GM21619 (cell line): ENCODE measurements around the gene IQSEC1.

Source experiments
- ATAC-seq: cut with Tn5 transposase; IDR thresholded peaks from one replicate; pipeline ENCODE4 v1.9.1; 2021; ENCODE audit not compliant: unreplicated experiment

IQSEC1 gene

DNA sequence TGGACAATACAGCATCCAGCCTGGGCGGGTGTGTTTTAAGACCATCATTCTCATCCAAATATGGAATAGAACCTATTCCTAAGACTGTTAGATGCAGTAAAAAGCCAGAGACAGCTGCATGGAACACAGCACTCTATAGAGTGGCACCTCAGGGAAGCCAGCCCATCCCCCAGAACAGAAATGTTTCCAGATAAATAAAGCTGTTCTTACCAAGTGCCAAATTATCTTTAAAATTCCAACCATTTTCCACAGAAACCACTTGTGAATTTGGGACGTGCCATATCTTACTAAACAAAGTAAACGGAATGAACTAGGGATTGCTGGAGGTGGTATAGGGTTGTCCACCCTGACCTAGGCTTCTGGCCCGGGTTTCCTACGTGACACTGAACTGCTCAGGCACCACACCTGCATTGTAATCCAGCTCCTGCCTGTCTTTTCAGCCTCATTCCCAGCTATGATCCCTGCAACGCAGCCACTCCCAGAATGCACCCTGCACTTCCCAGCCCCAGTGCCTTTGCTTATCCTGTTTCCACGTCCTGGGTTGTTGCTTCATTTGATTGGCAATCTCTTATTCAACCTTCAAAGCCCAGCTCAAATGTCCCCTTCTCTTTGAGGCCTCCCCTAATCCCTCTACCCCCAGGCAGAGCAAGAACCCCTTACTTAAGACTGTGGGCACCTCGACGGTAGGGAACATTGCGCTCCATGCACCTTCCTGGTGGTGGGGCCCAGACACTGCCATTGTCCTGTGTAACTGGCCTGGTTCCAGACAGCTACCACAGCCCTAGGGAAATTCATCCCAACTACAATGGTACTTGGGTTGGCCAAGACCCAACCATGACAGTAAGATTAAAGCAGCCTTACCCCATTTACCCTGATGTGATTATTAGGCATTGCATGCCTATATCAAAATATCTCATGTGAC, 100.2 kb downstream of the IQSEC1 start:
- ATAC-seq: no peak

DNA sequence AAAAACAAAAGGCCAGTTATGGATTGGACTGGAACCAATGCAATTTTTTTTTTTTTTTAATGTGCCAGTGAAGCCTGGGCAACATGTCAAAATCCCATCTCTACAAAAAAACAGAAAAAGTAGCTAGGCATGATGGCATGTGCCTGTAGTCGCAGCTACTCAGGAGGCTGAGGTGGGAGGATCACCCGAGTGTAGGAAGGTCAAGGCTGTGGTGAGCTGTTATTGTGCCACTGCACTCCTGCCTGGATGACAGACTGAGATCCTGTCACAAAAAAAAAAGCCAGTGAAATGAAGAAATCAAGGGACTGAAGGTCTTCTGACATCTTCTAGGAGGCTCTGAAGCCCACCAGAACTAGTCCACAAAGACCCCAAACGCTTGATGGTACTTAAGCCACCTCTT, 101.2 kb downstream of the IQSEC1 start:
- ATAC-seq: no peak

DNA sequence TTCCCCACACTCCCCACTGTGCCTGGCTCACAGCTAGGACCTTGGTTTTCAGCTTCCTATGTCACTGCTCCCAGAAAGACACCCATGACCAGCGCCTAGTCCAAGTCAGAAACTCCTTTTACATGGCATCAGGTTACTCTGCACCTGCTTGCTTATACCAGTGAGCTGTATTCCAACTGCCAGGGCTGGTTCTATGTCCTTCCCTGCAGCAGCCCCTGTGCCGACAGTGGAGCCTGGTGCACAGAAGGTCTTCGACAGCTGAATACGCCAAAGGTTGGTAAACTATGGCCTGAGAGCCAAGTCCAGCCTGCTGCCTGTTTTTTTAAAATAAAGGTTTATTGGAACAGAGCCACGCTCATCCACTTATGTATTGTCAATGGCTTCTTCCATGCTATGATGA, 102.5 kb downstream of the IQSEC1 start:
- ATAC-seq: no peak

DNA sequence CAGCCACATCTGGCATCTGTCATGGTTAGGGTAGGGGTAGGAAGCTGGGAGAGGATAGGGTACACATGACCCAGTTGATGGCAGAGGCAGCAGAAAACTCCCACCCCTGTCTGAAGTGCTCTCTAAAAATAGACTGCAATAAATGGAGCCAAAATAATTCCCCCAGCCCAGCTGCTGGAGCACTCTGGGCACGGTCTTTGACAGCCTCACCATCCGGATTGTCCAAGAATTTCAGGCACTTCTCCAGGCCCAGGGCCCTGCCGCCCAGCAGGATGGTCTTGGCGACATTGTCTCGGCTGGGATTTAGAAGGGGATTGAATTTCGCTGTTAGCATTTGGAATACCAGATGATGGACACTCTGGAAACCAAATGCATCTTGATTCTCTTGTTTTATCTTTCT, 103.7 kb downstream of the IQSEC1 start:
- ATAC-seq: no peak

DNA sequence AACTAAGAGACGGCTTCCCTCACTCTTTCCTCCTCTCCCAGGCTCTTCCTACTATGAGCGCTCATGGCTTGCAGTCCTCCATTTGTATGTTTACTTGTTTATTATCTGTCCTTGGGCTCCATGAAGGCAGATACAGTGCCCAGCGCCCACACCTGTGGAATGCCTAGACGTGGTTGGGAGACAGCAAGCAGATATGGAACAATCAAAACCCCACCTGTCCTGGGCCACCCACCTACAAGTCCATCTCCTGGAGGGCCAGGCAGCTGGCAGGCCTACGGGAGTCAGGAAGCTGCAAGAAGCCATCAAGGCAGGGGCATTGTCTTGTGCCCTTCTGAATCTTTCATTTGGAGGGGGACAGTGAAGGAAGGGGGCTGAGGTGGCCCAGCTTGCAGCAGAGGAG, 104.7 kb downstream of the IQSEC1 start:
- no peak for ATAC-seq

DNA sequence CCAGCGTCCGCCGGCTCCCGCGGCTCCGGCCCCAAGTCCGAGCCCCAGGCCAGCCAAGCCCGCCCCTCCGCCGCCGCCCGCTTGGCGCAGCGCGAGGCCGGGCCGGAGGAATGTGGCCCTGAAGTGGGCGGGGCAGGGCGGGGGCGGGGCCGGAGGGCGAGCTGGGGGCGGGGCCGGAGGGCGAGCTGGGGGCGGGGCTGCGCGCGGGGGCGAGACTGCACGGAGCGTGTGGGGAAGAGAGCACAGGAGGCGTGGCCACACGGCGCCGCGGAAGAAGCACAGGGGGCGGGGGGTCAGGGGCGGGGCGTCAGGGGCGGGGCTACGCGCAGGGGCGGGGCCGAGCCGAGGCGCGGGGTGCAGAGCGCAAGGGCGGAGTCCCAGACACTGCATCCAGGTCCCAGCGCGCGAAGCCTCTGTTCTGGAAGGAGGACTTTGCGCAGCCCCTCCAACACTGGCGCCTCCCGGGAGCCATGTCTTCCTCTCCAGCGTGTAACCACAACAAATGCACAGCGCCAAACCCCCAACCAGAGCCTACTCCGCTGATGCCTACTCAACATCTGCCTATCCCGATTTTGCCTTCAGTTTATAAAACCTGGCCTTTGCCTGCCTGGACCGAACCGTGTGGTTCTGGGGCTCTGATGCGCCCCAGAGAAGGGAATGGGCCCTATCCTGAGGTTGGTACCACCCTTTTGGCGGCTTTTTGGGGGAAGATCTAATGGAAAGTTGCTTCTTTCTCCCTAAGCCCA, 105.5 kb downstream of the IQSEC1 start:
- ATAC-seq: peak; percentile 71

DNA sequence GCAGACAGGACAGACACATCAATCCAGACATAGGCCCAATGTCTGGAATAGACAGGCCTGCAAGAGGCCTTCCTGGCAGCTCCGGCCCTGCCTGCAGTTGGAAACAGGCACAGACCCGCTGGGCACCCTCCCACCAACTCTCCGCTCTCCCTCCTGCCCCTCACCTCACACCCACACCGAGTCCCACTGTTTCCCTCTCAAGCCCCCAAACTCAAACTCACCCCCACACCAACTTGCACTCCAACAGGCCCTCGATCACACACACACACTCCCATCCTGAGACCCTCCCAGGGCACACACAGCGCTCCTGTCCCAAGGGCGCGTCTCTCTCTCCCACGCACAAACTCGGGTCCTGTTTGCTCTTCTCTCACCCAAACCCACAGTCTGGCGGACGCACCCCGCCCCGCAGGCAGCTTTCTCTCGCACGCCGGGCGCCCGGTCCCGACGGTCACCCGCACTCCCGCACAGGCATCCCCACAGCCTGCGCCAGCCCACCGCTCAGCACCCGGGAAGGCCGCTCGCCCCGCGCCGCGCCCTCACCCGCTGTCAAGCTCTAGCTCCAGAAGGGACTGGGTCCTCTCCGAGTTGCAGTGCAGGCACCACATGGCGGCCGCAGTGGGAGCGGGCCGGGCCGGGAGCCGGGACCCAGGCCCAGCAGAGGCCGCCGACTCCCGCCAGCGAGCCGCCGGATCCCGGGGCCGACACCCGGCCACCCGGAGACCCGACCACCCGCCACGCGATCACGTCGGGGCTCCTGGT, 106.2 kb downstream of the IQSEC1 start:
- ATAC-seq: peak; percentile 9

DNA sequence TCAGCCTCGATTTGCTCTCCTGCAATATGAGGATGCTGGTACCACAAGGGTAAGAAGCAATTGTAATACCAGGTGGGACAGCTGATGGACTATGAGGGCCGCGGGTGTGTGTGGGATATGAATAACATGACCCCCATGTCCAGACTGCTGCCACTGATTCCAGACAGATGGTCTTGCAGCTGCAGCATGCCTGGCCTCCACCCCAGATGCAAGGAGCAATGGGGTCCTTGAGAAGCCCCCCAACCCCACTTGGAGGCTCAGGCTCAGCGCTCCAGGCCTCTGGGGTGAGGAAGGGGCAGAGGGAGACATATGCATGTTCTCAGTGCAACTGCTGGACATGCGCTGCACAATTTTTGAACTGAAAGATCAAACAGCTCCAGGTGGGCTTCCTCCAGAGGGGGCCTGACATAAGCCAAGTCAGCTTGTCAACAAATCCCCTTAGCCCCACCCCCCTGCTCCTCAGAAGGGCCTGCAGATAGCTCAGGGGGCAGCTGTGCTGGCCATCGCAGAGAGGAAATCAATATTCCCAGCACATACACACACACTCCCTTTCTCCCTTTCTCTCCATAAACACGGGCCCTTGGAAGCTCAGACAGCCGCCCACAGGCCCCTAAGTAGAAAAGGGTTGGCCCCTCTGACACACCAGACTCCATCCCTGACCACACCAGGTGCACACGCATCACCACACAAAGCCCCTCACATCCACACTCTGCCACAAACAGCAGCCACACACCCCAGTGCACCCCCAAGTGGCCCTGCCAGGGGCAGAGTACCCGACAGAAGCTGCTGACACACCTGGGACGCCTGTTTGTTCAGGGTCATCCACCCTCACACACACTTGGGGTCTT, 107.0 kb downstream of the IQSEC1 start:
- ATAC-seq: no peak

DNA sequence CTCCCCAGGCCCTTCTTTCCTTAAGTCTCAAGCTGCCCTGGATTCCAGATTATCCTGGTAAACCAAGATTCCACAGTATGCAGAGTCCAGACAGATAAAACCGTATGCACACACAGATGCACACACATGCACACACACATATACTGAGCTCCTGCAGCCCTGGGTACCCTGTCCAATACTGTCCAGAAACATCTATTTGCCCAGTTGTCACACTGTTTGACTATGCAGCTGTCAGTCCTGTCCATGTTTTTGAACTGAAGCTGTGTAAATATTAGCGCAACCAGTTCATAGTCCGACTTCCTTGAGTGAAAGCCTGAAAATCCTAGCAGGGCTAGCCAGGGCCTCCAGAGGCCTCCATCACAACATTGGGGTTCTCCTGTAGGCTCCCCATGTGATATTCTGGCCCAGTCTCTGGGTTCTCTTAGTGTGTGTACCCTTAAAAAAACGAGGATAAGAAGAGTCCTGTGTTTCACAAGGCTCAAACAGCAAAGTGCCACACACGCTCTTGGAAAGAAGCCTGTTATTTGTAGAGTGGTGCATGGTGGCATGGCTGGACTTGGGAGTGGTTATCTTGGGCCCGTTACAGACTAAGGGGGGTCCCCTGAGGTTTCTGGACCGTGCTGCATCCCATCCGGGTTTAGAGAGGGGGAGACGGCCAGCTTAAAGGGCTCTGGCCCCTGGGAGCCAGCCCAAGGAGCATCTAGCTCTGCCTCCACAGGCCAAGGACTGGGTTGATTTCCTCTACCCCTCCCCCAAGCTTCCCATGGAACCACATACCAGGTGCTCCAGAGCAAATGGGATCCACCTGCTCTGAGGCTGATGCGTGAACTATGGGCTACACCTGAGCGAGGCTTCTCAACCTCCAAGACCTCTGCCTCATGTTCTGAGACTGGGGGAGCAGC, 108.3 kb downstream of the IQSEC1 start:
- no peak for ATAC-seq

DNA sequence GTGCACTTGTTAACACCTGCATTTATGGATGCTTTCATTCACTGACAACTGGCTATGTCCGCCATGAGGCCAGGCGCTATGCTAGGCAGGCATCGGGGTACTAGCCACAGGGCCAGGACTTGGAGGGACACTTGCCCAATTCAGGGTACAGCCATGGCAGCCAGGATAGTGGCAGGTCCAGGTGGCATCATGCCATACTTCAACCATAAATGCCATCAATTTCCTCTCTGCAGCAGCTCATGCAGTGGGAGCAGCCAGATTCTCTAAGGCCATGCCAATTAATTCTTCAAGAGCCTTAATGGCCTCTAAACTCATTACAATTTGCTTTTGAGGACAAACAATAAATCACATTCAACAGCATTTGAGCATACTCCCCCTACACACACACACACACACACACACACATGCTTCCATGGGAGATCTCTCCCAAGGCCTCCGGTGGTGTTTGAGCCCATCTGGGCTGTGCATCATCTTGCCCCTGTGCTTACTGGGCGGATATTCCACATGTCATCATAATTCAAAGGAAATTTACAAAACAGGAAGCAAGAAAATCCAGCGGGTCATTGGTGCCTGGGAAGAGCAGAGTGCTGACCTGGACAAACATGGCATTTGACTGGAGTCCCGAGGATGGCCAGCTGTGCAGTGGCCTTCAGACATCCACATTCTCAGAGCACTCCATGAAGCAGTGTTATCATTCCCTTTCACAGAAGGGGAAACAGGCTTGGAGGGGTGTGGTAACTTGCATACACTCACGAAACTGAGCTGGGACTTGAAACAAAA, 109.1 kb downstream of the IQSEC1 start:
- ATAC-seq: no peak

DNA sequence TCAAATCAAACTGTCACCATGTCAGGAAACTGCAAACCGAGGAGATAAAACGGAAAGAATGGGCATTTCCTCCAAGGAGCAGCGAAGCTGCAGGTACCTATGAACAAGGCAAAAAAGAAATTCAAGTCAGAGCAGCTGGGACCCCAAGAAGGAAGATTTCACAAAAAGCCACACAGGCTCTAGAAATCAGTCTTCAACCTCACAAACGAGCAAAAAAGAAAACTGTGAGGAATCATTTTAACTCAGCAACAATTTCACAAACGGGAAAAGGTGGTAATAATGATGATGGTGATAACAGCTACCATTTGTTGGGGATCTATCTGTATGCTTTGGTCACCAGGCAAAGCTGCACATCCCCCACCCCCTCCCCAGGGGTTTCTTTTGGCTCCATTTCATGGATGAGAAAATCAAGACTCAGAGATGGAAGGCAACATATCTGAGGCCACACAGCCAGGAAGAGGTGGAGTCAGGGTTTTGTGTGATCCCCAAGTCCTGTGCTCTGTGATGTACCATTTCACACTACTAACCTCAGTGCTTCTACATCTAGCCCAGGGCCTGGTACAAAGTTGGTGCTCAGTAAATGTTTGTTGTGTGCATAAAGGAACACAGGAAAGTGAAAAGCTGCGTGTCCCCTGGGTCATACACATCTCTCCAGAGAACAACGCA, 109.9 kb downstream of the IQSEC1 start:
- ATAC-seq: no peak

DNA sequence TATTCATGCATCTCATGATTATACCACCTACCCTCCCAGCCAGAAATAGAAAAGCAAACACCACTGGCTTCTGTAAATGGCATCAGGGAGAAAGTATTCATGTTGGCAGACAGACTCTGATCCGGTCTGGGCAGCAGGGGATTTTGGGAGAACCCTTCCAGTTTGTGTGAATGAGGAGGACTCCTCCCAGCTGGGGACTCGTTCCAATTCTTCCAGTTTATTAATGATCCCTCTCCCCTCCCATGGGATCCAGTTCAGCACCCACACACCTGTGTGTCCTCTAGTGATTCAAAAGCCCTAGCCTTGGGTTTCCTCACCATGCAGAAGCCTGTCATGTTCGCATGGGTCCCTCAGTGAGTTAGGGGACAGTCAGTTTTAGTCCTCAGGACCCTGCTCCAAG, 110.9 kb downstream of the IQSEC1 start:
- no peak for ATAC-seq

DNA sequence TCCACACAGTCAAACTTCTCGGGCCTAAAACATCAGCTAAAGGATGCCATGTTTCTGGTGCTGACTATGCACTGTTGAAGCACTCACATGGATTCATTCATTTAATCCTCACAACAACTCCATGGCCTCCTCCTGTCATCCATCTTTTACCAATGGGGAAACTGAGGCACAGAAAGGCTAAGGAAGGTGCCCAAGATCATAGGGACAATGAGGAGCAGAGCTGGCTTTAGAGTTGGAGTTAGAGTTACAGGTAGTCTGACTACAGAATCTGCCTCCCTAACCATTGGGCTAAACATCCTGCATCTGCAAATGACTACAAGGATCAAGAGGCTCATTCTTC, 111.6 kb downstream of the IQSEC1 start:
- no peak for ATAC-seq

DNA sequence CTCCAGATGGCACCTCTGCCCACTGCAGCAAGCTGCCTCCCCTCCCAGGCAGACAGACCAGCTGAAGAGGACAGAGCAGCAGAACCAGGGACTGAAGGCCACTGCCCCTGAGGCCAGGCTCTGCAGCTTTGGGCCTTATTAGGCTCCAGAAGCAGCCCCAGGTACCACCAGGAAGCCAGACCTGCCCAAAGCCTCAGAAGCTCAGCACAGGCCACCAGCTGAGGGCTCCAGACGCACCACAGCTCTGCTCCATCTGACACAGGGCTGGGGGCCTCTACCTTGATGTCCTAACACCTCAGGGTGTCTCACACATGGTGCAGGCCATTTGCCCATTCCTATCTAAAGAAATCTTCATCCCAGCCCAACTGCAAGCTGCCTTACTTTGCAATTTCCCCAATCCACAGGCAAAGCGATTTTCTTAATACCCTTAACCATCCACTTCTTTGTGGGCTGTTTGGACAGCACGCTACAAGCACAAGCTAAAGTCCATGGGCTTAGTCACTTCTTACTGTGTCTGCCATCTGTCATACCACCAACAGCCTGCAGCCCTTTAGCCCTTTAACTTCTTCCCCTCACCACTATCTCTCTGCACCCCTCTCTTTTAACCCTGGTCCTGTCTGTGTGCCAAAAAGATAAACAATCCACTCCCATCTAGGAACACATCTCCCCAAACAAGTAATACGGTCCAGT, 112.1 kb downstream of the IQSEC1 start:
- no peak for ATAC-seq

DNA sequence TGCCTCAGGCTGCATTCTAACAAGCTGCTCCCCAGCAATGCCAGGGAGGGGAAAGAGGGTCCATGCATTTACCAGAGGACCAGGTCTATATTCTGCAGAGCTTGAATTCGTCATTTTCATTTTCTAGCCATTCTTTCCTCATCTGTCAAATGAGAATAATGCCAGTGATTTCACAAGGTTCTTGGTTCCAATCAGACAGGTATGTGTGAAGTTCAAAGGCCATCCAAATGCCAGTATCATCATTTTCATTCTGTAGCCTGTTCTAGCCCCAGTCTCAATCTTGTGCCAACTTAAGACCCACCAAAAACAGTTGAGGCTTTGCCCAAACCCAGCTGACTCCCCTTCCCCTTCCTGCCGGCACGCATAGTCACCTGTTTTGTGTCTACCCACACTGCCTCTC, 112.7 kb downstream of the IQSEC1 start:
- no peak for ATAC-seq

DNA sequence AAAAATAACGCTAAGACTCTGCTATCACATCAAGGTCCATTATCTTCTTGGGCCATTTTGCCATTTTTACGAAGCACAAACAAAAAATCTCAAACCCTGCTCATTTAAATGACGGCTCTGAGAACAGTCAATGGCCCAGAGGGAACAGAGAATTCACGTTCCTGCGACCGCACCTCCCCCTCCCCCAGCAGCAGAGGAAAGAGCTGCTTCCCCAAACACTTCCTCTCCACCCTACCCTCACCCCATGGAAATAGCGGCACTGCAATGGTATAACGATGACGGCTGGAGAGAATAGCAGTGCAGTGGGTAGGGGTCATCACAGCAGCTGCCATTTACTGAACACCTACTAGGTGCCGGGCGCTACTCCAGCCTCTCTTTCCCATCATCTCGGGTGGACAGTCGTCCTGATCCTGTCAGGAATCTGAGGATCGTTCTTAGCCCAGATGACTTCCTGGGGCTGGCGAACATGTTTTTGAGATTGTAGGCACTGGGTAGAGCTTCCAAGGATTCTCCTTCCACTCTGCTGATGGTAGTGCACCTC, 113.3 kb downstream of the IQSEC1 start:
- no peak for ATAC-seq

DNA sequence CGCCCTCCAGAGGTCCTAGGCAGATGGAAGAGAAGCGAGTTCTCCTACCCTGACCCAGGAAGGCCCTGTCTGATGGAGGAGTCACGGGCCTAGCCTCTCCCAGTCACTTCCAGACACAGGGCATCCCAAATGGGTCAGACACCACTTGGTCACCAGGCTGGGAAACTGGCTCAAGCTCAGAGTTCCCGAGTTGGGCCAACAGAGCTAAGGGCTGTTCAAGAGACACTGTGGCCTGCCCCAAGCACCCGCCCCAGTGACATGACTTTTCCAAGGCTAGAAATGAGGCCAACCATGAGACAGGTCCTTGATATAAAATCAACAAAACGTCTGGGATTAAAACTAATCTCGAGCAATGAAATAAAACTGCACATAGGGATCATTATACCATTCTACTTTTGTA, 113.8 kb downstream of the IQSEC1 start:
- no peak for ATAC-seq
